H1 (cell line): ENCODE data around the gene ARTN. TPM values are rescaled to one million over a fixed set of nuclear protein-coding genes. Genes with fewer than 3 reads are reported as not detected.

Experiments used
- CTCF ChIA-PET: fragments of 300-600 bp; sonication (Branson Sonifier 250); formaldehyde crosslinking; loops from one replicate; lab custom pipeline; 2021; ENCODE audit not compliant: partially characterized antibody; lab: Charles Lee
- POLR2A ChIA-PET: fragments of 300-600 bp; sonication (Branson Sonifier 250); formaldehyde crosslinking; loops from one replicate; lab custom pipeline; 2021; ENCODE audit warnings: inconsistent platforms; ENCODE audit not compliant: partially characterized antibody; lab: Charles Lee
- DNase-seq, 2 experiments: peaks; one replicate each; pipeline versions ENCODE4 v3.0.0 to v3.0.0-alpha.2; 2010 to 2022; ENCODE audit warnings: low spot score in 2 of 2, low read depth in 1 of 2, mixed read lengths in 1 of 2
- FAIRE-seq: peaks from 2 replicates; lab custom pipeline; 2011; peaks lifted over from hg19 to GRCh38; lab: Jason Lieb, UNC
- H2AFZ ChIP-seq: 2 replicates; pipeline ENCODE4 v1.8.1; 2012; ENCODE audit warnings: low read length, inconsistent platforms
- H2AK5ac ChIP-seq: 2 replicates; pipeline ENCODE4 v1.6.1; 2013; ENCODE audit warnings: low read depth, low read length
- H2BK120ac ChIP-seq: replicated peaks from 2 replicates; pipeline ENCODE3; 2013; ENCODE audit warnings: low read depth, low read length, inconsistent platforms
- H2BK12ac ChIP-seq: 2 replicates; pipeline ENCODE4 v1.6.1; 2013; ENCODE audit warnings: low read depth, low read length
- H2BK15ac ChIP-seq: 2 replicates; pipeline ENCODE4 v1.6.1; 2013; ENCODE audit warnings: low read length
- H2BK20ac ChIP-seq: 2 replicates; pipeline ENCODE4 v1.6.1; 2013; ENCODE audit warnings: low read length
- H2BK5ac ChIP-seq: 2 replicates; pipeline ENCODE4 v1.6.1; 2013; ENCODE audit warnings: low read depth, low read length
- H3K14ac ChIP-seq: 2 replicates; pipeline ENCODE4 v1.6.1; 2013; ENCODE audit warnings: inconsistent platforms; ENCODE audit not compliant: insufficient read length
- H3K18ac ChIP-seq: 2 replicates; pipeline ENCODE4 v1.6.1; 2013; ENCODE audit warnings: low read length; ENCODE audit errors: extremely low read depth
- H3K23ac ChIP-seq: 2 replicates; pipeline ENCODE4 v1.6.1; 2013; ENCODE audit warnings: inconsistent platforms; ENCODE audit not compliant: insufficient read length
- H3K23me2 ChIP-seq: 2 replicates; pipeline ENCODE4 v1.6.1; 2013; ENCODE audit warnings: low read depth, low read length
- H3K27ac ChIP-seq: 2 replicates; pipeline ENCODE4 v1.6.1; 2011; ENCODE audit warnings: low read depth, low read length, inconsistent platforms
- H3K27me3 ChIP-seq, 4 experiments: replicated peaks in 1 of 4; 1 replicate in 1 of 4; 2 replicates in 3 of 4; pipeline versions ENCODE4 v1.6.1 to v1.8.1; 2011 to 2013; ENCODE audit warnings: low read length in 3 of 4, mild to moderate bottlenecking in 3 of 4, inconsistent platforms in 2 of 4, mixed read lengths in 2 of 4, moderate library complexity in 1 of 4; ENCODE audit not compliant: control insufficient read depth in 3 of 4, insufficient read depth in 3 of 4; ENCODE audit errors: extremely low read depth in 1 of 4
- H3K36me3 ChIP-seq, 4 experiments: 2 replicates each; pipeline versions ENCODE4 v1.6.1 to v1.8.1; 2011 to 2013; ENCODE audit warnings: mild to moderate bottlenecking in 4 of 4, low read length in 3 of 4, moderate library complexity in 2 of 4, control low read depth in 1 of 4, inconsistent platforms in 1 of 4; ENCODE audit not compliant: insufficient read depth in 4 of 4, control insufficient read depth in 2 of 4
- H3K4ac ChIP-seq: replicated peaks from 2 replicates; pipeline ENCODE3; 2013; ENCODE audit warnings: low read length, low read depth, mixed read lengths, inconsistent platforms; ENCODE audit not compliant: insufficient read length
- H3K4me1 ChIP-seq, 4 experiments: replicated peaks in 1 of 4; 1 replicate in 1 of 4; 2 replicates in 3 of 4; pipeline versions ENCODE4 v1.6.1 to v1.8.1; 2011 to 2013; ENCODE audit warnings: low read length in 3 of 4, inconsistent platforms in 2 of 4, mixed read lengths in 1 of 4; ENCODE audit not compliant: insufficient read depth in 4 of 4, control insufficient read depth in 3 of 4
- H3K4me2 ChIP-seq, 2 experiments: 2 replicates each; pipeline versions ENCODE4 v1.6.1 to v1.8.1; 2011 to 2013; ENCODE audit warnings: low read depth in 2 of 2, low read length in 2 of 2, control low read depth in 1 of 2, inconsistent platforms in 1 of 2, mild to moderate bottlenecking in 1 of 2; ENCODE audit not compliant: insufficient read depth in 1 of 2
- H3K4me3 ChIP-seq, 4 experiments: fragments of 200-600, 300-600 bp in 1 of 4; sonication (generic), shearing (Covaris generic), sonication (Bioruptor Twin) in 1 of 4; 2 replicates each; pipeline versions ENCODE4 v1.5.1 to v1.8.1; 2011 to 2016; ENCODE audit warnings: low read length in 4 of 4, low read depth in 3 of 4, control low read depth in 2 of 4, inconsistent platforms in 2 of 4, mild to moderate bottlenecking in 2 of 4, mixed read lengths in 1 of 4, moderate library complexity in 1 of 4; ENCODE audit not compliant: insufficient read depth in 2 of 4; ENCODE audit errors: extremely low read depth in 1 of 4
- H3K56ac ChIP-seq: replicated peaks from 2 replicates; pipeline ENCODE3; 2013; ENCODE audit warnings: low read depth, mild to moderate bottlenecking, mixed read lengths, low read length, inconsistent platforms; ENCODE audit not compliant: insufficient read length
- H3K79me1 ChIP-seq: 2 replicates; pipeline ENCODE4 v1.6.1; 2013; ENCODE audit warnings: low read depth, low read length, control low read depth
- H3K79me2 ChIP-seq, 2 experiments: 2 replicates each; pipeline versions ENCODE4 v1.6.1 to v1.8.1; 2012 to 2013; ENCODE audit warnings: low read length in 2 of 2, mild to moderate bottlenecking in 2 of 2, inconsistent platforms in 1 of 2; ENCODE audit not compliant: insufficient read depth in 2 of 2, control insufficient read depth in 1 of 2
- H3K9ac ChIP-seq, 4 experiments: replicated peaks in 1 of 4; 1 replicate in 1 of 4; 2 replicates in 3 of 4; pipeline versions ENCODE4 v1.6.1 to v1.8.1; 2011 to 2013; ENCODE audit warnings: low read depth in 3 of 4, low read length in 3 of 4, control low read depth in 2 of 4, mild to moderate bottlenecking in 2 of 4, moderate library complexity in 2 of 4, inconsistent platforms in 1 of 4; ENCODE audit errors: extremely low read depth in 1 of 4
- H3K9me3 ChIP-seq, 2 experiments: 2 replicates each; pipeline versions ENCODE4 v1.6.1 to v1.8.1; 2012 to 2013; ENCODE audit warnings: mild to moderate bottlenecking in 2 of 2, moderate library complexity in 2 of 2, control low read depth in 1 of 2, inconsistent platforms in 1 of 2, low read depth in 1 of 2, low read length in 1 of 2, mixed read lengths in 1 of 2; ENCODE audit not compliant: insufficient read depth in 2 of 2
- H4K20me1 ChIP-seq, 2 experiments: replicated peaks in 1 of 2; 2 replicates each; pipeline versions ENCODE3 to v1.8.1; 2011 to 2013; ENCODE audit warnings: inconsistent platforms in 2 of 2, low read length in 2 of 2, mild to moderate bottlenecking in 1 of 2; ENCODE audit not compliant: insufficient read depth in 2 of 2, control insufficient read depth in 1 of 2
- H4K5ac ChIP-seq: 2 replicates; pipeline ENCODE4 v1.6.1; 2013; ENCODE audit warnings: low read length, low read depth, mixed read lengths, inconsistent platforms; ENCODE audit not compliant: insufficient read length
- H4K8ac ChIP-seq: 2 replicates; pipeline ENCODE4 v1.8.0; 2013; ENCODE audit warnings: mild to moderate bottlenecking, moderate library complexity, low read length, inconsistent platforms; ENCODE audit not compliant: insufficient read depth; ENCODE audit errors: extremely low read depth
- H4K91ac ChIP-seq: replicated peaks from 2 replicates; pipeline ENCODE3; 2013; ENCODE audit warnings: low read length, mixed read lengths, inconsistent platforms; ENCODE audit not compliant: insufficient read length
- CHD1 ChIP-seq: IDR thresholded peaks from 2 replicates; pipeline ENCODE4 v1.6.1; 2012; ENCODE audit warnings: low read depth, low read length, improper control_type of control experiment
- FOSL1 ChIP-seq: IDR thresholded peaks from 2 replicates; pipeline ENCODE4 v1.6.1; 2011; ENCODE audit warnings: mild to moderate bottlenecking, low read depth, low read length, moderate library complexity; ENCODE audit not compliant: insufficient read depth
- JUND ChIP-seq: IDR thresholded peaks from 2 replicates; pipeline ENCODE4 v1.6.1; 2011; ENCODE audit warnings: mild to moderate bottlenecking, improper control_type of control experiment, low read length
- RNF2 ChIP-seq: fragments of 200-900, 300-1000 bp; sonication (generic); IDR thresholded peaks from 2 replicates; pipeline ENCODE4 v1.7.1; 2016; ENCODE audit warnings: borderline replicate concordance, low read depth, mild to moderate bottlenecking, antibody characterized with exemption, low read length; ENCODE audit not compliant: poor library complexity, severe bottlenecking; ENCODE audit errors: missing control alignments
- WGBS, 2 experiments: shearing (Covaris generic) in 1 of 2; methylation state at CpG; one replicate each; pipeline versions ENCODE4 v1.1.6 to v1.1.7; 2013 to 2015; ENCODE audit warnings: low lambda C conversion rate in 2 of 2, mixed read lengths in 2 of 2, inconsistent platforms in 1 of 2, low coverage in 1 of 2, missing lambda C conversion rate in 1 of 2; ENCODE audit not compliant: insufficient replicate concordance in 2 of 2, insufficient coverage in 1 of 2, insufficient read length in 1 of 2; ENCODE audit errors: extremely low coverage in 1 of 2, missing lambda C conversion rate in 1 of 2; 5-methylcytosine and 5-hydroxymethylcytosine counted together
- polyA plus RNA-seq, 7 experiments: library from polyadenylated mRNA; depleted of rRNA in 3 of 7; stranded (reverse) in 5 of 7; unstranded in 2 of 7; fragments of >200 nt in 5 of 7; fragments of 200-250 nt in 2 of 7; gene quantifications; 1 replicate in 5 of 7; 2 replicates in 1 of 7; 4 replicates in 1 of 7; pipeline versions ENCODE4 v1.2.1 to v1.2.3, GENCODE V29; 2011 to 2013; ENCODE audit warnings: missing spikeins in 2 of 7, mixed read lengths in 2 of 7
- total RNA-seq: library from RNA; stranded (reverse); fragmentation: NEBNext Ultra II Directional; extraction: Animal tissue kit (Norgen Biotek cat#: 25700); gene quantifications from 2 replicates; pipeline ENCODE4 v1.2.1, GENCODE V29; 2021

Gene ARTN
- total and polyA plus RNA-seq, 2 of the 8 experiments (the other 6 are each of a cell fraction or from before 2014, with no cell fraction given), result 13.5 to 22.7 TPM

GRCh38 chr1:43921022-43921421, 12.6 kb upstream of the ARTN start:
- ChIA-PET POLR2A (interaction anchor here (1.1 to 1.5 kb wide), 2 partner anchors 10 to 155 kb away, joined by 3 read pairs; no protein-coding TSS in a partner anchor), CTCF (interaction anchor here (1.0 to 8.5 kb wide), 6 partner anchors 9 to 157 kb away, joined by 3 to 88 read pairs (median 12); partner anchors contain the start of gene ARTN)
- H3K27ac ChIP-seq, result no peak overlapping the region
- 0 out of 2 replicates have a peak overlapping the region, but pooled peaks have one; percentile 29 for H2BK15ac ChIP-seq
- H4K8ac ChIP-seq, result no peak overlapping the region; the same call in 1 of the 2 replicates
- H3K27me3 ChIP-seq, result no peaks in the 10 kb centered on the region
- no peaks in the 10 kb centered on the region for H3K4me1 ChIP-seq
- no peak overlapping the region for H3K4me3 ChIP-seq
- H3K4ac ChIP-seq, result no peak overlapping the region
- H2BK120ac ChIP-seq, result no peak overlapping the region
- H3K4me2 ChIP-seq, result no peak overlapping the region
- H3K23me2 ChIP-seq, result no peaks in the 10 kb centered on the region
- H2AFZ ChIP-seq, result no peak overlapping the region
- H3K23ac ChIP-seq, result no peak overlapping the region
- H3K56ac ChIP-seq, result no peak overlapping the region
- no peak overlapping the region for H3K9ac ChIP-seq
- H2AK5ac ChIP-seq, result 0 out of 2 replicates have a peak overlapping the region, but pooled peaks have one; percentile 65
- no peaks in the 10 kb centered on the region for H3K79me2 ChIP-seq
- no peak overlapping the region for H3K18ac ChIP-seq
- no peak for FAIRE-seq
- DNase-seq, result no peak
- H2BK5ac ChIP-seq, result no peak overlapping the region
- no peak overlapping the region for H3K14ac ChIP-seq
- no peak overlapping the region for H4K91ac ChIP-seq
- H4K5ac ChIP-seq, result no peak overlapping the region
- WGBS, 2 experiments, result 85% methylated on average over 6 of the region's 6 CpGs; no CpG with 5 or more reads in 1 of the 2 experiments
- no peaks in the 10 kb centered on the region for H3K36me3 ChIP-seq
- no peak overlapping the region for H2BK20ac ChIP-seq
- H4K20me1 ChIP-seq, result no peaks in the 10 kb centered on the region
- H2BK12ac ChIP-seq, result no peak overlapping the region
- no peaks in the 10 kb centered on the region for H3K79me1 ChIP-seq
- H3K9me3 ChIP-seq, result no peaks in the 10 kb centered on the region
- TF ChIP-seq FOSL1, result no peak
- TF ChIP-seq JUND, result no peak
- no peak for TF ChIP-seq CHD1
- TF ChIP-seq RNF2, result no peak
